Adrenal gland (tissue), 12 donors: Measurements from ENCODE around the gene ANKRD27. TPM values are rescaled to one million over a fixed set of nuclear protein-coding genes. Genes with fewer than 3 reads are reported as not detected.

Source experiments
- DNase-seq, 7 donors: peaks; one replicate each; pipeline ENCODE4 v3.0.0-alpha.2; 2019 to 2020
- H3K27ac ChIP-seq, 5 donors: fragments of 200-600 bp; sonication (generic) in 4 of 5; 1 replicate in 3 of 5; 2 replicates in 2 of 5; pipeline versions ENCODE4 v1.5.1 to v1.8.0; 2016 to 2020; ENCODE audit warnings: mild to moderate bottlenecking in 1 of 5
- H3K27me3 ChIP-seq: fragments of 200-600 bp; 2 replicates; pipeline ENCODE4 v1.8.0; 2021
- H3K36me3 ChIP-seq, 2 donors: fragments of 200-600 bp; replicated peaks in 1 of 2; 1 replicate in 1 of 2; 2 replicates in 1 of 2; pipeline versions ENCODE4 v1.5.1 to v1.8.0; 2018 to 2022
- H3K4me1 ChIP-seq, 2 donors: fragments of 200-600 bp; replicated peaks in 1 of 2; 1 replicate in 1 of 2; 2 replicates in 1 of 2; pipeline versions ENCODE4 v1.5.1 to v1.8.0; 2018 to 2021
- H3K4me3 ChIP-seq, 4 donors: fragments of 200-600 bp; sonication (generic) in 3 of 4; one replicate each; pipeline ENCODE4 v1.5.1; 2016 to 2018
- H3K9me3 ChIP-seq, 3 donors: fragments of 200-600 bp; sonication (generic) in 1 of 3; replicated peaks in 1 of 3; 1 replicate in 2 of 3; 2 replicates in 1 of 3; pipeline versions ENCODE4 v1.5.1 to v1.8.0; 2016 to 2021
- POLR2A ChIP-seq, 2 donors: fragments of 450-650 bp; IDR thresholded peaks; one replicate each; pipeline ENCODE4 v1.6.1; 2017; ENCODE audit warnings: antibody characterized with exemption in 2 of 2, mild to moderate bottlenecking in 2 of 2, moderate library complexity in 1 of 2
- WGBS, 4 donors: extraction: QIAGEN DNeasy Blood & Tissue Kit in 2 of 4; methylation state at CpG; one replicate each; pipeline versions ENCODE4 v1.1.5 to v1.1.7; 2013 to 2017; 5-methylcytosine and 5-hydroxymethylcytosine counted together
- intact Hi-C, 2 donors: fragments of 100-400 bp; cut with DNase I; formaldehyde crosslinking; loops; one replicate each; pipeline versions ENCODE4 v1.14.1 to v1.15.0; 2022 to 2023
- polyA plus RNA-seq, 3 donors: library from polyadenylated mRNA; stranded (reverse); fragments of 200-250 nt in 2 of 3; fragments of 350-450 nt in 1 of 3; fragmentation: Illumina TruSeq in 1 of 3; extraction: RNeasy Lipid Tissue Mini Kit (QIAGEN cat#74804) in 1 of 3; gene quantifications; one replicate each; pipeline ENCODE4 v1.2.3, GENCODE V29; 2013 to 2014
- total RNA-seq, 9 donors: library from RNA; depleted of rRNA in 4 of 9; stranded (reverse); fragments of >200 nt in 4 of 9; fragments of 120-200 nt in 1 of 9; fragmentation: NEBNext Ultra II Directional in 1 of 9; extraction: Animal tissue kit (Norgen Biotek cat#: 25700) in 1 of 9; gene quantifications; one replicate each; pipeline versions ENCODE4 v1.1.0 to v1.2.4, GENCODE V29; 2013 to 2023
- TF ChIP-seq, protein P1 (sequence below), 6 experiments: fragments of 450-650 bp in 4 of 6; fragments of 200-600 bp in 2 of 6; sonication (generic) in 1 of 6; IDR thresholded peaks; 1 replicate in 5 of 6; 2 replicates in 1 of 6; pipeline versions ENCODE4 v1.5.1 to v1.8.0; 2016 to 2021; ENCODE audit warnings: antibody characterized with exemption in 6 of 6, mild to moderate bottlenecking in 2 of 6, moderate library complexity in 1 of 6
- donor health status: healthy with polysubstance abuse.
- donor health status: Bipolar disorder and iron deficiency.
- donor health status: DM: yes; HTN: yes; CAD: no.
- donor health status: DM: no; HTN: no; CAD: no.
- donor health status: DM: no; HTN: no; CAD: no.
- donor health status: DM: yes; HTN: yes; CAD: no.

The ANKRD27 gene
- total and polyA plus RNA-seq, 12 donors = 7.2 to 25.3 (median 18.2) TPM

DNA sequence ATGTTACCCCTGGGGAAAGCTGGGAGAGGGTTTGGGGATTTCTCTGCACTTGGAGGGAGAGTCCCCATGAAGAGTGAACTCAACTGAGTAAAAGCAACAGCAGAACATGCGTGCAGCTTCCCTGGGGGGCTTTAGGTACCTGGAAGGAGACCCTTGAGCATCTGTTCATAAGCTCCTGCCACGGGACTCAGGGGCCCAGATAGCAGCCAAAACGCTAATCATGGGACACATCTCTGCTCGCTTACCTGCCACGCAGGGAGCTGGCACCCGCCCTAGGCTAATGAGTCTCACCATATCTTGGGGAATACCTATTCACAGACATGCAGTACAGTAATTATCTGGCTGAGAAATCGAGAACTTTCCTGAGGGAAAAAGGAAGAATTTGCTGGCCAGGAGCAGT, 60.1 kb downstream of the ANKRD27 start:
- intact Hi-C loops = no loop called here
- WGBS, 4 donors = 95 to 97% (median 96%) methylated on average over 3 to 7 of the region's 7 CpGs
- peaks cover 0 to 52% of the 10 kb centered on the region in 2 donors for H3K36me3 ChIP-seq

DNA sequence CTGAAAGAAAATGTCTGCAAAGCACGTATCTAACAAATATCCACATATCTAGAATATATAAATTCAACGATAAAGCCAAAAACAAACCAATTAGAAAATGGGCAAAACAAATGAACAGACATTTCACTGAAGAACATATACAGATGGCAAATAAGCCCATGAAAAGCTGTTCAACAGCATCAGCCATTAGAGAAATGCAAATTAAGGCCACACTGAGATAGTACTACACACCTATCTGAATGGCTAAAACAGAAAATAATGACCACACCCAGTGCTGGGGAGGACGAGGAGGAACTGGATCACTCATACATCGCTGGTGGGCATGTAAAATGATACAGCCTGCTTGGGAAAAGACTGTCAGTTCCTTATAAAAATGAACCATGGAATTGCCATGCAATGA, 62.0 kb downstream of the ANKRD27 start:
- Histone ChIP-seq H3K27me3 (no peaks in the 10 kb centered on the region), H3K4me1 (no peaks in the 10 kb centered on the region), H3K36me3 (peaks cover 0 to 37% of the 10 kb centered on the region in 2 donors), H3K27ac (no peak overlapping the region), H3K4me3 (no peak overlapping the region), H3K9me3 (no peaks in the 10 kb centered on the region)
- WGBS, 4 donors = 71 to 81% (median 72%) methylated on average over 4 of the region's 4 CpGs
- DNase-seq = no peak
- TF ChIP-seq, protein P1, sequence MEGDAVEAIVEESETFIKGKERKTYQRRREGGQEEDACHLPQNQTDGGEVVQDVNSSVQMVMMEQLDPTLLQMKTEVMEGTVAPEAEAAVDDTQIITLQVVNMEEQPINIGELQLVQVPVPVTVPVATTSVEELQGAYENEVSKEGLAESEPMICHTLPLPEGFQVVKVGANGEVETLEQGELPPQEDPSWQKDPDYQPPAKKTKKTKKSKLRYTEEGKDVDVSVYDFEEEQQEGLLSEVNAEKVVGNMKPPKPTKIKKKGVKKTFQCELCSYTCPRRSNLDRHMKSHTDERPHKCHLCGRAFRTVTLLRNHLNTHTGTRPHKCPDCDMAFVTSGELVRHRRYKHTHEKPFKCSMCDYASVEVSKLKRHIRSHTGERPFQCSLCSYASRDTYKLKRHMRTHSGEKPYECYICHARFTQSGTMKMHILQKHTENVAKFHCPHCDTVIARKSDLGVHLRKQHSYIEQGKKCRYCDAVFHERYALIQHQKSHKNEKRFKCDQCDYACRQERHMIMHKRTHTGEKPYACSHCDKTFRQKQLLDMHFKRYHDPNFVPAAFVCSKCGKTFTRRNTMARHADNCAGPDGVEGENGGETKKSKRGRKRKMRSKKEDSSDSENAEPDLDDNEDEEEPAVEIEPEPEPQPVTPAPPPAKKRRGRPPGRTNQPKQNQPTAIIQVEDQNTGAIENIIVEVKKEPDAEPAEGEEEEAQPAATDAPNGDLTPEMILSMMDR (IDR thresholded peaks at IDR 0.05) = no peak
- TF ChIP-seq POLR2A (IDR thresholded peaks at IDR 0.05) = no peak
- intact Hi-C loops = no loop called here

More for the DNA sequence above, 60.1 kb downstream of the ANKRD27 start:
- Histone ChIP-seq H3K4me3 (no peak overlapping the region), H3K27ac (no peak overlapping the region), H3K9me3 (no peaks in the 10 kb centered on the region), H3K4me1 (no peaks in the 10 kb centered on the region), H3K27me3 (no peaks in the 10 kb centered on the region)
- TF ChIP-seq, protein P1 (IDR thresholded peaks at IDR 0.05) = no peak
- TF ChIP-seq POLR2A (IDR thresholded peaks at IDR 0.05) = no peak
- no peak for DNase-seq

DNA sequence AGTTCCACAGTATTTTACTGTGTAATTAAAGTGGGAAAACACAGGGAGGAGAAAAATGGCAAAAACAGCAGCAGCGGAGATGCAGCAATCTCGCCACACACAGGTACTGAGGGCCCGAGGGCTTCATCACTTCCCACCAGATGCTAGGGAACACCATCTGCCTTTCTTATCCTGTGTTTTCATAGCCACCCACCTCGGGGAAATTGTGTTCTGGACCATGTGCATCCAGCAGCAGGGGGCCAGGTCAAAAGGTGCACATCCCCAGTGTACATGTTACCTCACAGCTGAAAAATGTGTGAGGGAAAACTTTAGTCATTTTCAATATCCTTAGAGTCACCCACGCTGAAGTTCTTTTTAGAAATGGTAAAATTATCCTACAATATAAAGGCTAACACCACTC, 63.8 kb downstream of the ANKRD27 start:
- DNase-seq = peak in 1 of 7 donors; percentile 48
- Histone ChIP-seq H3K27me3 (no peaks in the 10 kb centered on the region), H3K4me1 (no peaks in the 10 kb centered on the region), H3K27ac (no peak overlapping the region), H3K36me3 (peaks cover 0 to 37% of the 10 kb centered on the region in 2 donors), H3K4me3 (no peak overlapping the region), H3K9me3 (no peaks in the 10 kb centered on the region)
- TF ChIP-seq, protein P1 (IDR thresholded peaks at IDR 0.05) = no peak
- no peak for TF ChIP-seq POLR2A (IDR thresholded peaks at IDR 0.05)
- intact Hi-C loops = no loop called here
- WGBS, 4 donors = 86 to 92% (median 89%) methylated on average over 5 of the region's 5 CpGs

DNA sequence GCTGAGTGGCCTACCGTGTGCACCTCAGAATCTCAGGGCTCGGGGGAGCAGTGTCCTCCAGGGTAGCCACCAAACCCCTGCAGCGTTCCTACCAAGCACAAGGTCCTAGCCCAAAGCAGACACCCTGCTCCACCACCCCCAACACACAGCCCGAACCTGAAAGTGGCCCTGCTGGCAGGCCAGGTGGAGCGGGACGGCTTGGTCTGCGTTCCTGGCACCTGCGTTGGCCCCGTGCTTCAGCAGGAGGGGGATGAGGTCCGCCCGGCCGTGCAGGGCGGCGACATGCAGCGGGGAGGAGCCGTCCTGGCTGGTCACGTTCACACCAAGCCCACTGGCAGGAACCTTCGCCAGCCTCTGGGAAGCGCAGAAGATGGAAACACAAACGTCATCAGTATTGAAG, 67.5 kb downstream of the ANKRD27 start:
- Histone ChIP-seq H3K27ac (no peak overlapping the region), H3K9me3 (no peaks in the 10 kb centered on the region), H3K36me3 (peaks cover 0 to 48% of the 10 kb centered on the region in 2 donors), H3K4me1 (no peaks in the 10 kb centered on the region), H3K4me3 (no peak overlapping the region), H3K27me3 (no peaks in the 10 kb centered on the region)
- peak in 1 of 7 donors; percentile 30 for DNase-seq
- TF ChIP-seq, protein P1 (IDR thresholded peaks at IDR 0.05) = no peak
- no peak for TF ChIP-seq POLR2A (IDR thresholded peaks at IDR 0.05)
- intact Hi-C loops = no loop called here
- 96 to 100% (median 97%) methylated on average over 4 to 20 of the region's 20 CpGs for WGBS, 4 donors
